NCI-H2196 treated with DMSO at 0.1 percent for 48 hours (cell line): ENCODE data around the gene RAD51.

Experiments used
- DNase-seq: peaks from one replicate; lab custom pipeline; 2025; ENCODE audit not compliant: unreplicated experiment; lab: John Stamatoyannopoulos, UW

The RAD51 gene

DNA sequence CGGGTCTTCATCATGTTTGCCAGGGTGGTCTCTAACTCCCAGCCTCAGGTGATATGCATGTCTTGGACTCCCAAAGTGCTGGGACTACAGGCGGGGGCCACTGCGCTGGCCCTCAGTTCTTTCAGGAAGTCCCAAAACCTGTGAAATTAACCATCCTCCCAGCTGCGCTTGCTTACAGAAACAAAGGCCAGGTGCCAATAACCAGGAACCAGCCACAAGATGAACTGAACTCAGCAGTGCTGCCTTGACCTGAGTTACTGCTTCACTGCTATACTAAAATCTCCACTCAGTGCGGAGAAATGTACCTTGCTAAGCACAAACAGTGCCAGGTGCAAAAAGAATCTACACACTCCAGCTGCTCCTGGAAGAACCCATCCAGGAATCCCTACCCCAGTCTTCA is 65.0 kb downstream of the RAD51 start:
- DNase-seq: no peak

DNA sequence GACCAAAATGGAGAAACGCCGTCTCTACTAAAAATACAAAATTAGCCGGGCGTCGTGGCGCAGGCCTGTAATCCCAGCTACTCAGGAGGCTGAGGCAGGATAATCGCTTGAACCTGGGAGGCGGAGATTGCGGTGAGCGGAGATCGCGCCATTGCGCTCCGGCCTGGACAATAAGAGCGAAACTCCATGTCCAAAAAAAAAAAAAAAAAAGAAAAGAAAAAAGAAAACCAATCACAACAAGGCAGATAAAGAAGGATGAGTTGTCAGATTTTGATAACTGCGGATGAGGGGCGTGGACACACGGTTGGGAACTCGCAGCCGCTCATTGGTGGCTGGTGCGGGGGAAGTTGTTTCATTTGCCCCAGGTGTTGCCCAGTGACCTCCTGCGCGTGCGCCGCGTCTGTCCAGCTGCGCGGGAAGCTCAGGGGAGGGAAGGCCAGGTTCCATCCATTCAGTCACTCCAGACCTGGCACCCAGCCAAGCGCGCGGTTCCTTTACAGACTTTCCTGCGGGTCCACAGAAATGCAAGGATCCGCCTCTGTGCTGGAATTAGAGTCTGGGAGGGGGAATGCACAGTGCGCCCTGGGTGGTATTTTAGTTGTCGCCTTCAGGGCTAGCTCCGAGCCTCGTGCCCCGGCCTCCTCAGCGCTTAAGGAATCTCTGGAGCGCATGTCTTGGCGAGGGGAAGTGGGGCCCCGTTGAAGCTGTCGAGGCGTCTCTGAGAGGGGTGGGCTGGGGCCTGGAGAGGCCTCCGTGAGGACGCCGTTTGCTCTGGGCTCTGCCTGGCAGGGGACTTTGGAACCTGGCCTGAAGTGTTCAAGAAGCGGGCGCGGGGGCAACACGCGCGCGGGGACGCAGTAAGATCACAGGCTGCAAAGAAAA is 68.2 kb downstream of the RAD51 start:
- DNase-seq: peak; percentile 69

DNA sequence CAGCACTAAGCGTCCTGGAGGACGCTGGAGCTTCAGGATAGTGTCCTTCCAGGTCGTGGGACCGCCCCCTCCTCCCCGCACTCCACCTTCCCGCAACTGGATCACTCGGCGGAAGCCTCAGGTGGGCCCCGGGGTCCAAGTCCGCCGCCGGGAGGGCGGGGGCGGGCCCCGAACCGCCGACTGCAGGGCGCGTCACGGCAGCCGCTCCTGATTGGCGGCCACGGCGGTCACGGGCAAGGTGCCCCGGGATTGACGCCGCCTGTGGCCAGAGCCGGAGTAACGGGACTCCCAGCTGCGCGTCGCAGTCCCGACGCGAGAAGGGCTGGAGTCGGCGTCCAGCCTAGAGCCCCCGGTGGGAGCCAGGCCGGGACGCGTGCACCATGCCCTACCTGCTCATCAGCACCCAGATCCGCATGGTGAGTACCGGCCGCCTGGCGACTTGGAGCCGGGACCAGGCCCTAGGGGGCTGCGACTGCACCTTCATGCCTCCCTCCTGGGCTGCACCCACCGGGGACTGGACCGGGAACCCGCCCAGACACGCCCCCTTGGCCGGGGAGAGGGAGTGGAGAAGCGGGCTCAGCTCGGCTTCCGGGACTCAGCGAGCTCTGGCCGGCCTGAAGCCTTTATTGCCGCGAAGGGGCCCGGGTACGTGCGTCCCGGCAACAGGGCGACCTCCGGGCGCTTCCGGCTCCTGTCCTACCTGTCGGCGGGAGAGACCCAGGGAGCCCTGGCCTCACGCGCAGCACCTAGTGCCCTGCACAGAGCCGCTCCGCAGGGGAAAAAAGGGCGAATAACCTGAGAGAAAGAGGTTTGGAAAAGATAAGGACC is 69.0 kb downstream of the RAD51 start, which contains the start of gene GCHFR:
Gene GCHFR (plus strand): TSS at position 268 of the 828 bp plus-strand sequence. CDS start 113 bp downstream, at position 381.
- peak; percentile 37 for DNase-seq

DNA sequence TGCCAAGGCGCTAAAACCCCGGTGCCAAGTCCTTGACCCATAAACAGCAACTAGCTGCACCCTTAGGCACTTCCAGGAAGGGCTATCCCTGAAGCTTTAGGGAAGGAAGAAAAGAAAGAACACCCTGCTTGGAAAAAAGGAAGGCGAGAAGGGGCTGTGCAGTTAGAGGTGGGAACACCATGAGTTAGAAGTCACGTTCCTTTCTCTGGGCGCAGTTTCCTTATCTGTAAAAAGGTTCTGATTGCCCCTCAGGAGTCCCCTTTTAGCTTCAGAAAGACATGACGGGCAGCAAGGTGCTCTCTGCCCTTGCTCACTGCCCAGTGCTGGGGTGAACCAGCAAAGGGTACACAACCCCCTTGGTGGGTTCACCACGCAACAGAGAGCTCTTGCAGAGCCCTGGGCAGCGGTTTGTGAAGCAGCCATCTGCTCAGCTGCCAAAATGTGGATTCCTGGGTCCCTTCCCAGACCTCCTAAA is 69.7 kb downstream of the RAD51 start:
- DNase-seq: no peak

DNA sequence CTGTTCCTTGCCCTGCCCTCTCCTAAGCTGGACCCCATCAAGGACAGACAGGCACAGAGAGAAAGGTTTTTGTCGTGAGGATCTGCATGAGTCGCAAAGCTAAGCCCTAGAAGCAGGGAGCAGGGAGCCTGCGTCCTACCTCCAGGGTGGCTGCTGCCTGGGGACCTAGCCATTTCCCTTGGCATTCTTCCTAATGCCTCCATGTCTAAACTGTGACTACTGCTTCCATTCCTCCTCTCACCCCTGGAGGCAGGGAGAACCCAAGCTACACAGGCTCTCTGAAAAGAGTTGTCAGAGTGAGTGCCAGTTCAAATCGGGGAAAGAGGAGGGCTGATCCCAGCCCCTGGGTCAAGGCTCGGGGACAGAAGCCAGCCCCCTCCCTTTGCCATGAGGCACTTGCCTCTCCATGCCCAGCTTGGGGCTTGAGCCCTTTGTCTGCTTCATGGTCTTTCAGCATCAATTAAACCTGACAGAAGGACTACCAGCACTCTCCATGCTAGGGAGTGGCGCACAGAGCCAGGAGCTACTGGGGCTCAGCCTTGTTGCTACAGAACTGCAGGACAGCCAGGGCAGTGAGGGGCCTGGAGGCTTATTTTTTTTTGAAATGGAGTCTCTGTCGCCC is 71.3 kb downstream of the RAD51 start:
- no peak for DNase-seq

DNA sequence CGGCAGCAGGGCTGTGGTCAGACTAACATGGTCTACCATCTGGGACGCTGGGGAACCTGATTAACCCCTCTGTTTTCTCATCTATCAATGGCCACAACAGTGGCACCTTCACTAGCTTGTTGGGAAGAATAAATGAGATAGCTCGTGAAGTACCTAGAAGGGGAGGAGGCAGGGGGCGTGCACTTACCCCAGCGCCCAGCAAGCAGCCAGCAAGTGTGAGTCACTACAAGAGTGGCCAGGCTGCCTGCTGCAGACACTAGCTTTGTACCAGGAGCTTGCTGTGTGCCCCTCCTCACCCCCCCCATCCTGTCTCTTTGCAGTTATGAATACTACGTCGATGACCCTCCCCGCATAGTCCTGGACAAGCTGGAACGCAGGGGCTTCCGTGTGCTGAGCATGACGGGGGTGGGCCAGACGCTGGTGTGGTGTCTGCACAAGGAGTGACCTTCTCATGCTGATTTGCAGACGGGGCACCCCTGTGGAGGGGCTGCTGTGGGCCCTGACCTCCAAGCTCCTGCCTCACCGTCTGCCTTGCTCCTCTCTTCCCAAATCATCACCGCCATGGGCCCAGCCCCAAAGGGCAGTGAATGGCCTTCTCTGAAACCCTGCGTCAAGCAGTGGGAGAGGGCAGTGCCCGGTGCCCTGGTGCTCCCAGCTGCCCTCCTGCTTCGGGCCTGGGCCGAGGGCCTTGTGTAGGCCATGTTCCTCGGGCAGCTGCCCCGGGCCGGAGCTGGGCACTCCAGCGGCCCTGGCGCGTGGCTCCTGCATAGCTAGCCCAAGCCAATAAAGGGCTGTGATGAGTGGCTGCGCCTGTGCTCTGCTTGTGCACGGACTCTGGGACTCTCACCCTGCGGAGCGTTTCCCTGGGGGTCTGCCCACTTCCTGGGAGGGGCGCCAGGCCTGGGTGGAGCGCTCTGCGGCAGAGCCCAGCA is 72.2 kb downstream of the RAD51 start:
- no peak for DNase-seq

DNA sequence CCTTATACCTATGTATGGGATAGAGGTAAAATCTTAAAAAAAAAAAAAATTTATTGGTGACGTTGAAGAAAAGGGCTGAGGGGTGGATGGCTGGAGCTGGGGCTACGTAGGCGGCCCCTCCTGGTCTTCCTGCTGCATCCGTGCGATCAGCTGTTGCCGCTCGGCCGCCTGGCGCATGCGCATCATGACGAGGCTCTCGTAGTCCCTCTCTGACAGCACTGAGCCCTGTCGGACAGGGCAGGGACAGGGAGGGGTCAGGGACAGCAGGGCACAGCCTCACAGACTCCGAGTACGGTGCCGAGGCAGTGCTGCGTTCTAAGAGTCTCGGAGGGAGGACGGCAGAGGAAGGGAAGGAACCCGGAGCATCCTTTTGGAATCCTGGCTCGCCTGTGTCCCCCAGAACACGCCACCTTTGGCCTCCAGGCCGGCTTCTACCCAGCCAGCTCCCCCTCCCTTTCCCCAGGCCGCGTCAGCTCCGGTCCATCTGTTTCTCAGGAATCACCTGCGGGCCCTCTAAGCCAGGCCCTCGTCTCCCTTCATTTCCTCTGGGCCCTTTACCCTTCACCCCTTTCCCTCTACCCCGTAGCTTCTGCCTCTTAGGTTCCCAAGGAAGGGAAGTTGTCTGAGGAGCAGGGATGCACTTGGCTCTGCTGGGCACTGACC is 73.0 kb downstream of the RAD51 start:
- no peak for DNase-seq

DNA sequence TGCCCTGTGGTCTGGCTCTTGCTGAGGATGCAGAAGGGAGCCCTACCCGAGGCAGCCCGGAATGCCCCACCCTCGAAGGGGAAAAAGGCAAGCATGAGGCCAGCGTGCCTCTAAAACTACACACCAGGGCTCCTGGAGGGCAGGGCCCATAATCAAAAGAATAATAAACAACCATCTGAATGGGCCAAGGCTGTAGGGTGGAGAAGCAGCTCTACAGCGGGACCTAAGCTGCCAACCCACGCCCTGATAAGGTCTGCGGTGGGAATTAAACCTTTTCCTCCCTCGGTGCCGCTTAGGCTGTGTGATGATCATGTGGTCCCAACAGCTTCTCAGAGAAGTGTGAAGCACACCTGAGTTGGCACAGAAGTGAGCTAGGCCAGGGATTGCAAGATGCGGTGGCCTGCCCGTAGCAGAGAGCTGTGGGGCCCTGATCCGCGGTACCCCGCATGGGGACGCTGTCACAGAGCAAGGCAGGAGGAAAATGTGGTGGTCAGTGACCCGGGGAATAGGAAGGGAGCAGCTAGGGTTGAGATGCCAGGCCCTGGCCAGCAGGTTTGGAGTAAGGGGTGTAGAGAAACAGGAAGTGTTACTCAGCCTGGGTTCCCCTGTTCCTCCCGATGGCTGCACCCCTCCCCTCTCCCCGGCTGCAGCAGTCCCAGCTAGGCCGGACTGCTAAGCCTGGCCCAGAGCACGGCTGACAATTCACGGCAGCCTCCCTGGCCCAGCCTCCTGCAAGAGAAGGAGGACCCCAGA is 73.7 kb downstream of the RAD51 start:
- no peak for DNase-seq

DNA sequence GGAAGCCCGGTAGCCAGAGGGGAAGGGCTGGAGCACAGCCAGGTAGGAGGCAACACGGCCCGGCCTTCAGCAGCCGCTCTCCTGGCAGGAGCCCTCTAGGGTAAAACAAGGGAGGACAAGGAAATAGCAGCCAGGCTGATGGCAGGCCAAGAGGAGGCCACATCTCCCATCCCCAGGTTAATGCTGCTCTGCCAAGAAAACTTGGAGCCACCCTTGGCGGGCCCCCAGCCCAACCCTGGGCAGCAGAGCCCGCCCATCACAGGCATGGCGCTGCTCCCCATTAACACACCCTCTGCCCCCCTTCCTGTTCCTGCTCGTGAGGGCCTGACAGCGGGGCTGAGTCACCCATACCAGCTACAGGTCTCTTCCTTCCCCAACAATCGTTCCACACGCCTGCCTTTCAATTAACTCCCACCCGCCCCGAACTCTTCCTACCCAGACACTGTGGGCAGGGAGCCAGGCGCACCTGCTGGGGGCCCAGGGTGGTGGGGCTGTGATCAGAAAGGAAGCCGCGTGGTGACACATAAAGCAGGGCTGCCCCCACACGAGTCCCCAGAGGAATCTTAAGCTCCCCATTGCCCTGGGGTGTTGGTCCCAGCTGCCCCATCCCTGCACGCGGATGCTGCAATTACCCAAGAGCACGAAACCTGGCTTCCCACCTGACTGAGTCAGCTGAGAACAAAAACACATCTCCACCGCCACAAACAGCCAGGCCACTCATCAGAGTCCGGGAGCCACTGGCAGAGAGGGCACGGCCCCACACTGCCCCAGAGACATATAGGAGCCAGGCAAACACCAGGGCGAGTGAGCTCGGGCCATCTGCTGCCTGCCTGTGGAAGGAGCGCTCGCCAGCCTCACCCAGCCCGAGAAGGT is 74.5 kb downstream of the RAD51 start, which contains the start of gene C15orf62:
Gene C15orf62 (plus strand): TSS at position 707 of the 873 bp plus-strand sequence. CDS start 516 bp downstream, outside the sequence.
- DNase-seq: no peak

DNA sequence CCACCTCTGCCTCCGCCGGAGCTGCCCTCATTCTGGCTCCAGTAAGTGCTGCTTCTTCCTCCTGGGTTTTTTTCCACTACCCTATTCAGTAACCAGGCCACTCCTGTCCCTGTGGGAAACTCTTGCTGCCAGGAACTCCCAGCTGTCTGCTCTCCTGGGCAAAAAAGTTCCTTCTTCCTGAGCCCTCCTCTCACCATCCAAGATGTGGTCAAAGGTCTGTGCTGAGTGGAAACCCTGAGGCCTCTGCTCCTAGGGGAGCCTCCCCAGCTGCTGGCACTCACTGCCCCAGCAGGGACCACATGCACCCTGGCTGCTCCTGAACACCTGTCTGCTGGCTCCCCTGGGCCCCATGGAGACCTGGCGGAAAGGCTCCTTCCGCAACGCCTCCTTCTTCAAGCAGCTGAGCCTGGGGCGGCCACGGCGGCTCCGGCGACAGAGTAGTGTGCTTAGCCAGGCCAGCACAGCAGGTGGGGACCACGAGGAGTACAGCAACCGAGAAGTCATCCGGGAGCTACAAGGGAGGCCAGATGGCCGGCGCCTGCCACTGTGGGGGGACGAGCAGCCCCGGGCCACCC is 75.3 kb downstream of the RAD51 start:
- no peak for DNase-seq

DNA sequence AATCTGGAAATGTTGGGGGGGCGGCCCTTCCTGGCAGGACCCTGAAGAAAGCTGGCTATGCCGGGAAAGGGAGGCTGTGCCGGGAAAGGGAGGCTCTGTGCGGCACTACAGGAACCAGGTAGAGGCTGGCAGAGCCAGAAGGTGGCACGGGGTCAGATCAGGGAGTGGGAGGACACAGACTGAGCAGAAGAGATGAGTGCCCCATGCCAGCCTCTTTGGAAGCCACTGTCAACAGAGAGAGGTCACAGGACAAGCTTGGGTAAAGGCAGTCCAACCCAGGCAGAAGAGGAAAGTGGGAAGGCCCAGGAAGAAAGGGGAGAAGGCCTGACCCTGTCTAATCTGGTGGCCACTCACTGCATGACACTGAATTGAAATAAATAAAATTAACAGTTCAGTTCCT is 76.3 kb downstream of the RAD51 start:
- DNase-seq: no peak

DNA sequence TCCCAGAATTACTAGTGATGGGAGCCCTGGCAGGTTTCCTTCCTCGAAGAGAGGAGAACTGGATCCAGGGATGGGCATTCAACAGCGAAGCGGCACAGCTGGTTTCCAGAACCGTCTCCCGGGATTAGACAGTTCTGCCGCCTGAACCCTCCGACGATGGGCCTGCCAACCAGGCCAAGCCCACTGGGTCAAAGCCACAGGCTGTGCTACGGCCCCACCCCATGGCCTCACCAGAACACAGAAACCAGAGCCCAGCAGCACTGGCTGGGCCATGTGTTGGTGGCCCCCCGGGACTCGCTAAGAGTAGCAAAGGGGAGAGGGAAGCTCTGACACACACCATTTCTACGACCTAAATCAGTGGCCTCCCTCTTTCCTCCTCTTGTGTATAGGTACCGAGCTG is 77.0 kb downstream of the RAD51 start:
- DNase-seq: no peak

DNA sequence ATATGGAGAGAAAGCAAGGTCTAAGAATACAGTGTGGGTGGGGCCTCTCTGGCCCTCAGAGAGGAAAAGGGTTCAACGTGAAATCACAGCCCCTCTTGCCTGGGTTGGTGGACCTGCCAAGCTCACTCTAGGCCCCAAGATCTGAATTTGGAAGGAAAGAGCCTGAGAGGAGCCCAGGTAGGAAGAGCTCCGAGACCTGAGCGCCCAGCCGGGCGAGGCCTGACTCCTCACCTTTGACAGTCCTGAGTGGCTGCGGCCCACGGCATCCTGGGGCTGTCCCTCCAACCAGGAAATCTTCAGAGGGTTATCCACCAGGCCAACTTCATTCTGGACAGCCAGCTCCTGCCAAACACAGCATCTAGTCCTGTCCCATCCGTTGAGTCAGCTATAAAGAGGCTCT is 78.5 kb downstream of the RAD51 start:
- no peak for DNase-seq

DNA sequence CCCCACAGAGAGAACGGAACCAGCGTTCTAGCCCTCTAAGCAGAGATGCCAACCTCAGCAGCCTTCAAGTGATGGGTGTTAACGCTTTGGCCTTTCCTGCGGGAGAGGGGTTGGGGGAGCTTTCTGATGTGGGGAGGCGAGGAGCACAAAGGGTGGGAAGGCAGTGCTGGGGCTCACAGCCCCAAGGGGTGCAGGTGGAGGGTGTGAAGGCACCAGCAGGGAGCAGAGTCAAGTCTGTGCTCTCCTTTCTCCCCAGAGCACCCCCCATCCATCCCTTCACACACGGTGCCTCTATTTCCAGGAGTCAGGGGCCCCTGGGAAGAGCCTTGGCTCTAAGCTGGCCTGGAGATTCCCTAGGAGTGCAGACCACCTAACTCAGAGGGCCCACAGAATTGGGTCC is 78.9 kb downstream of the RAD51 start:
- DNase-seq: no peak

DNA sequence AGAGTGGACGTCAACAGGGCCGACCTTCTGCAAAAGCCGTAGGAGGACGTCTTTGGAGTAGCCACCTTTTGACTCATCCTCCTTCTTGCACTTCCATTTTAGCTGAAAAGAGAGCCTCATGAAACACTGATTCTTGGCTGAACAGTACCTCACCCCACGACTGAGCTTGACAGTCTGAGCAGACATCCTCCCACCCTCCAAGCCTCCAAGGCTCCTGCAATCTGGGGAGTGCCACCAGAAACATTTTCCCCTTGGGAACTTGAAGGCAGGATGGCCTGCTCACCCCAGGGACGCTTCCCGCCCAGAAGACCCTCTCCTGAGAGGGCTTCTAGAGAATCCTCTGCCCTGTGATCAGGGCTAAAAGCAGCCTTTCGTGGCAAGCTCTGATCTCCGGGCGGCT is 80.0 kb downstream of the RAD51 start:
- no peak for DNase-seq

DNA sequence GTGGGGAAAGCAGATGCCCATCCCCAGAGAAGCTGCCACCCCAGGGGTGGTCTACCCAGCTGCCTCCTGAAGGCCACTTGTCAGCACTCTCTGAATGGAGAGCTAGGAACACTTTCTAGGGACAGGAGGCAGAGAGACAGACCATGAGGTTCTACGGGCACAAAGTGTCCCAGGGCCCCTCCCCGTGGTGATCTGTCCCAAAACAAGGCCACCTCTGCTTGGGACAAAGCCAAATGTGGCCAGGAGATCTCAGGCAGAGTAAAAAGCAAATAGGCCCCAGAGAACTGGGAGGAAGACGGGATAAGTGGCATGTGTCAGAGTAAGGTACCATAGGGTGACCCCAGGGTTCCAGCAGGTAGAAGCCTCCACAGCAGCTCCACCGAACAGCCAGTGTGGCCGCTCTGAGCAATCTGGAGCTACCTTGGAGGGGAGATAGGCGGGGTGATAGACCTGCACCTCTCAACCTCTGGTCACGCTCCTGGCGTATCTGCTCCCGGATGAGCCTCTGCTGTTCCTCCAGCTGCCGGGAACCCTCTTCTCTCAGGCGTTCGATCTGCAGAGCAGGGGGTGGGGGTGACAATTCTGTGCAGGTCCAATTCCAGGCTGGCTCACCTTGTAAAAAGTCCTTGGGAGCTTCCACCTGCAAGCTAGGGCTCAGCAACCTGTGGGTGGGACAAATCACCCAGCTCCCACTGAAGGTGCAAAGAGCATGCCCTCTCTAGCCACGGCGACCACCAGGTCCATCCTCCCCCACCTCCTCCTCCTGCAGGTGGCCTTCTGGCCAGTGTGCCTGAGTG is 81.0 kb downstream of the RAD51 start:
- no peak for DNase-seq
